ENCODE data around the gene SULT4A1.

SULT4A1 gene

DNA sequence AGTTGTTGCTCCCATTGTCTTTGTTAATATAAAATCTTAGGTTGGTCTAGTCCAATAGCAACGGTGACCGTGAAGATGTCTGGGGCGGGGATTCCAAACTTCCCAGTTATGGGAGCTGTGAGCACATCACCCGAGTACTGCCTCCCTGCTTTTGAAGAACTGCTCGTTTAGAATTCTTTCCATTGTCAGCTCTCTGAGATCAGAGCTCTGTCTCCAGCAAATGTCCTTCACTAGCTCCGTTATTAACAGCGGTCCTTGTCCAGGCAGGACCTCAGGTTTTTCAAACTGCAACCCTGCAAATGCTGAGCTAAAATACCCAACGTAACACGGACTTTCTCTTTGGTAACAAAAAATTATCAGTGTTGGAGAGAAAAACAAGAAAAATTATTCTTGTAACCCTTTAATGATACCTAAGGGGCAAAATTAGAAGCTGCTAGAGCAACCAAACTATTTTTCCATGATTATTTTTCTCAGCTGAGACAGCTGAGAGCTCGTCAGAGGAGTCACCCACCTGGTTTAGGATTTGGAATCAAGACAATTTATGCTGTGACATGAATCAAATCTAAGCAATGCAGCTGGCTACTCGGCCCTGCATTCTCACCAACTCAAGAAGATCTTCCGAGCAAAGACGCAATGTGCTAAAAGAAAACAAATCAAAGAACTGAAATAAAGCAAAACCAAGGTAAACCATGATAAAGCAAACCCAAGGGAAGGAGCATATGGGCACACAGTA lies 35.1 kb downstream of the SULT4A1 start:
- no peak for DNase-seq

DNA sequence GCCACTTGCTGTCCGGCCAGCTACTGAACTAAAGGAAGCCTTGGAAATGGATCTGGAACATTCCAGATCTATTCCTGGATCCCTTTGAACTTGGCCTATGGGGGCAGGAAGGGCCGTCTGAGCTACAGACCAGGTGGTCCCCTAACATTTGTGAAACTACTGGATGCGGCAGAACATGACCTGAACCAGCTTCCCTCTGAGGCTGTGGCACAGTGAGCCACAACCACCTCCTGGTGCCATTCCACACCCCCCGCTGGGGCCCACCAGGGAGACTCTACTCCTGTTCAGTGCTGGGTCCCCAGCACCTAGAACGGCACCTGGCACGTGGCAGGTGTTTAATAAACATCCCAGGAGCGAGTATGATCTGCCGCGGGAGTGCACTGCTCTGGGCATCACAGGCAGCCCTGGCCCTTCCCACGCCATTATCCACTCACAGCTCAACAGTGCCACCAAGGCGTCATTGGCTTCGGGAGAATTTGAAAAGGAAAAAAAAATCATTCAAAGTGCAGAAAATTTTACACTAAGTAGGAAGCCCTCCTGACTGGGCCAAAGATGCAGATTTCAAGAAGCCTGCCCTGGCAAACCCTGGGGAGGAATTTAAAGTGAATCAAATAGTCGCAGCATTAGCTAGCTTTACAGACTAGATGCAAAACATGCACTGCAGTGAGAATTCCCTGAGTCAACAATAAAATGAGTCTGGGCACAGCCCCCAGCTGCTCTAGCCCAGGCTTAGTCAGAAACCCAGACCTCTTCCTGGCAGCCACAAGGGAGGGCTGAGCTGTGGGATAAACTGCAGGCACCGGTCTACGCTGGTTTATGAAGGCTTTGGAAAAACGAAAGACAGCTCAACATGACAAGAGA lies 35.9 kb downstream of the SULT4A1 start:
- DNase-seq = no peak

DNA sequence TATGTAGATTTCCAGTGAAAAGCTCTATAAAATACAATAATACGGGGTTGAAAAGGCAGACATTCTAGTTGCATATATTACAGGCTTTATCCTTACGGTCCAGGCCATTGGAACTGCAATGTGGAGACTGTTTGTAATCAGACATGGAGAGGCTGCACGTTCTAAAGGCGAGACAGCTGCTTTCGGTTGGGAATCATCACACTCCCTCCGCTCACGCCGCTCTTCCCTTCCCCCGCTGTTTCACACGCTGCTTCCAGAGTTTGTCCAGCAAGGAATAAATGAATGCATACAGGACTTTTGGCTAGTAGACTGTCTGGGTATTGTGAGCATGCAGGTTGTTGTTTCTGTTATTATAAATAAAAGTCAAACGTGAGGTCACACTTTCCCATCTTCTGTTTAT lies 36.7 kb downstream of the SULT4A1 start:
- DNase-seq = no peak

DNA sequence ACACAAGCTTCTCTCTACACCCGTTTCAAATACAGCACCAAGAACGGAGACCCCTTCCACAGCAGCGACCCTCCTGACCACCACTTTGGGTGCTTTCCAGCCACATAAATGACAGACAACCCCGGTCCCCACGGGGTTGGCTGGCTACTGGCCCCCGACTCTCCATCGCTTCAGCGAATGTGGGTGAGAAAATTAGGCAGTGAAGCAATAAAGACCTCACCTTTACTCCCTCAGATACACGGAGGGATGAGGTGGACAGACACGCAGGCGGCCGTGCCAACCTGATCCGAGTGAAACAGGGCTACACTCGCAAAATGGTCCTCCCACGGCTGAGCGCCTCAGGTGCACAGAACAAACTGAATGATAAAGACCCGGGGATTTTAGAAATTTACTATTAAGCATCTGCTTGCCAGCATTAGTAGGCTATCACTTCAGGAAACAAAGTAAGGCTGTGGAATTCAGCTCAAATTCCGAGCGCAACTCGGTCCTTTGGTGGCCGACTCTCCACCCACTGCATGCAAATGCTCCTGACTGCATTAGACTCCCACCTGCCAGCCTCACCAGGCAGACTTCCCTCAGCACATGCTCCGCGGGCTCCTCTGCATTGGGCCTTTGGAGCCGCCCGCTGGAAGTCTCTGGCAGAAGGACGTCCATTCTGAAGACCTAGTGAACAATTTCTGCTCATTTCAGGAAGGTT lies 37.4 kb downstream of the SULT4A1 start:
- DNase-seq = no peak

DNA sequence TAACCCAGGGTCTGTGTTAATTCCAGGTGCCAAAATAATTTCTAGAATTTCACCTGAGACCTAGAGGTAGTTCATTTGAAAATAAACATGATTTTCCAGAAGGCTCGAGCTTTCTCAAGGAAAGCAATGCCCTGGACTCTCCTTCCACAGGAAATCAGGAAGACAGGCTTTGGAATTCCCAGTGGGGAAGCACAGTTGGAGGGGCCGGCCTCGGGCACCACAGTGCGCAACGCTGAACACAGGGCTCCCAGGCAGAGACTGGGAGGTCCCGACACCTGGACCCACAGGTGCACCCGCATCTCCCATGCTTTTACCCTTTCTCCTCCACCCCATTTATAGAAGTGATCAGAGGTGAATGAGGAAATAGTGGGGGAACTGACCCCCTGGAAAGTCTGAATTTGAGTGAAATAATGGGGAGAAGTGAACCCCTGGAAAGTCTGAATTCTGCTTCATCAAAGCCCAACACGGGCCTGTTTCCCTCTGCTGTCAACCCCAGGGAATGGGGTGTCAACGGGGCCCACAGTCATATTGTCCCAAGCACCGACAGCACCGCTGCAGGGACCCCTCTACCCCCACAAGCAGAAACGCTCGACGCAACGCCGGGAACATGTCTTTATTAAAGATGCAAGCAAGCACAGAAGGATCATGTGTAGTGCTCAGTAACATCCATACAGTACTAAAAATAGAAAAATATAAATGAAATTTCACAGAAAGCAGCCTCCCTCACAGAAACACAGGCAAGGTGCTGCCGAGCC lies 38.2 kb downstream of the SULT4A1 start:
- no peak for DNase-seq

DNA sequence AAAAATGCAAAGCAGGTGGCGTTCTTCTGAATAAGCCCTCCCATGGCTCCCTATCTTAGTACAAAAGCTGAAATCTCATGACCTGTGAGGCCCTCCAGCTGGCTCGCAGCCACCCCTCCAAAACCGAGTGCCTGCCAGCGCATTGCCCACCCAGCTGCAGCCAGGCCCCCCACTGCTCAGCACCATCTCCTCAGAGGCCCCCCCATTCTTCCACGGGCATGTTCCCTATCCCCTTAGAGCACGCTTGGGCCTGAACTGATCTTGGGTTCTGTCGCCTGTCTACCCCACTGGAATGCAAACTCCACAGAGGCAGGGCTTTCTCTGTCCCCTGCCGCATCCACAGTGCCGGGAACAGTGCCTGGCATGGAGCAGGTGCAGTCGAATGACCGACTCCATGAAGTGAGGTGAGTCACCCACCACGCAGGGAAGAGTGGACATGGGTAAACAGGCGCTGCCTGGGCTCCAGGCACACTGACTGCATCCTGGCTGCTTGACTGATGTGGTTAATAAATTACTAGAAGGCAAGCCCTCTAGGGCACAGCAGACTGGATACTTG lies 38.9 kb downstream of the SULT4A1 start:
- no peak for DNase-seq

DNA sequence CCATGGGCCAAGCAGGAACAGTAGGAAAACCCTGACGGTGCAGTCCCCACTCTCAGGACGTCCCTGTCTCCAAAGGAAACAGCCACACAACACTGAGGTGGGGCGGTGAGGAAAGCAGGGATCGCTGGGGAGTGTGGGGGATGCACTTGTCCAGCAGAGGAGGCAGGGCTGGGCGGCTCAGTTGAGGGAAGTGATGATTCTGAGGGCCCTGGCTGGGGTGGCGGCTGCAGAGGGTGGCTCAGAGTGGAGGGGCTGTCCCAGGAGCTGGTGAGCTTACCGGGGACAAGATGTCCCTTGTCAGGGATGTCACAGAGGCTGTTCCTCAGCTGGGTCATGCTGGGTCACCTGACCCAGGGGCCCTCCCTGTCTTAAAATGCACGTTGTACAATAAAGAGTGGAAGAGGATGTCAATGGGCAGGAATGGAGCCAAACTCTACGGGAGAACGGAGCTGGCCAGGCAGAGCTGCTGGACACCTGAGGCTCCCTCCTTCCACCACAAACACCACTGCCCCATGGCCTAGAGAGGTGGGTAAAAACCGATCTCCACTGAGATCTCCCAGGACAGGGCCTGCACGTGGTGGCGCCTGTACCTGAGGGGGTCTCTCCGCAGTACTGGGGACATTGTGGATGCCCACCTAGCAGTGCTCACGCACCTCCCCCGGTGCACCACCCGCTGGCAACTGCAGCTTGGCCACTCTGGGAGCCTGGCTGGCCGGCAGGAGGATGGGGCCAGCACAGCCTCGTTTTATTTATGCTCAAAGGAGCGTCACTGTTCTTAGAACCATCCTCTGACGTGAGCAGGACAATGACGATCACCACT lies 40.5 kb downstream of the SULT4A1 start:
- no peak for DNase-seq

DNA sequence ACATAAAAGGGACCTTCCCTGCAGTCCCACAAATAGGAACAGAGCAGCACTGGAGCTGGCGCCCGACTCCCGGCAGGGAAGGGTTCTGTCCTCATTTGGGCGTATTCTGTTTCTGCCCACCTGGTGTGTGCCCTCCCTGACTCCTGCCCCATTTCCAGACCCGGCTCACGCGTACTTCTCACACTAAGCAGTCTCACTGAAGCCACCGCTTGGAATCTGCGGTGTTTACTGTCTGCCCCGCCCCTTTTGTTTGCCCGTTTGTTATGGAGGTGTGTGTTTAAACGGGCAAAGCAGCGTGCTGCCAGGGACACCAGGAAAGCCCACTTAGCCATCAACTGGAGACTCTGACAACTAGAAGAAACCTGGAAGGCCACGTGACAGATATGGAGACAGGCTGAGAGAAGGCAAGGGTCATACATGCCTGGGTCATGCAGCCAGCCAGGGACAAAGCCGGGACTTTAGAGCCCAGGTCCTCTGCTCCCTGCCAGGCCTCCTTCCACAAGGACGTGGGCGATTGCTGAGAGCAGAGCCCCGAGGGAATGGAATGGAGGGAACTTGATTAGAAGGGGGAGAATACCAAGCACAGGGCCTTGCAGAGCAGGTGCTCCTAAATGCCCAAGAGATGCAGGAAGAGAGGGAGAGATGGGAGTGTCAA lies 41.5 kb downstream of the SULT4A1 start:
- DNase-seq = no peak

DNA sequence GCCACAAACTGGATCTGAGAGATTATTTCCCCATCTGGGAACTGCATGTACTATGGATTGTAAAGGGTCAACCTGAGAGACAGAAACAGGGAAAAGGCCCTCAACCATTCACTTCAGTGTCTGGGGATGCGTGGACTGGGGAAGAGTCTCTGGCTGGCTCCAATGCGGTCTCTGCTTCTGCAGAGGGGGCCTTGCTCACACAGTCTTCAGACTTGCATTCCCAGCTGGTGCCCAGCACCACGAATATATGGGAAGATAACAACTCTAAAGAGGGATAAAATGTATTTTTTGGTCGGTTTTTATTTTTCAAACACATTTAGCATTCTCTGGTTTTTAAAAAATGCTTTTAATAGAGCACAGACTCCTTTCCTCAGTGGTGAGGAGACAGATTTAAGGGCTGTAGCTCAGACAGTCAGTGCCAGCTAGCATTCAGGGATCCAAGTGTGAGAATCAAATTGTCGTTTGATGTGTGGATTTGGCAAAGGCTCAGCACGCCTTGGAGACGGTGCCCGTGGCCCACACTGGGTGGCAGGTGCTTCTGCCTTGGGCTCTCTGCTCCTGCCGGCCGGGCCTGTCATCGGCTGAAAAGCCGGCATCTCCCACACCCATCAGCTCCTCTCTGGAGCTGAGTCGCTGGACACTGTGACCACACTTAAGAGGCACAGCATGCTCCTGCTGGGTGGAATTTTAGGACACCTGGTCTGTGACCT lies 42.2 kb downstream of the SULT4A1 start:
- DNase-seq = no peak

DNA sequence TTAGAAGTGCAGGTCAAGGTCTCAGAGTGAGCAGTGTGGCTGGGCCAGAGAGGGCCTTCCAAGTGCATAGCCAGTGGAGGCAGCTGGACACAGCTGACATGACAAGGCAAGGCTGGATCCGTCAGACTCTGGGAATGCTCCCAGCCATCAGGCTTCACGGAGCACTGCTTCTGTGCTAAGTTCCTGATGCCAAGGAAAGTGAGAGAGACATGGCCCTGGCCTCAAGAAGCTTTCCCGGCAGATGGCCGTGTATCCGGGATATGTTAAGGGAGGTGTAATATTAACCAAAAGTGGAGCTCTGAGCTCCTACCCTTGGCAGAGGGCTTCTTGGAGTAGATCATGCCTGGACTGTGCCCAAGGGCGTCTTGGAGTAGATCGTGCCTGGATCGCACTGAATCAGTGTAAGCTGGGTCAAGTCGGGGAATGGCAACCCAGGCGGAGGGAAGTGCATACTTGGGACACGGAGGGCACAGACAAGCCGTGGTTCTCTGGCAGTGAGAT lies 42.8 kb downstream of the SULT4A1 start:
- no peak for DNase-seq

DNA sequence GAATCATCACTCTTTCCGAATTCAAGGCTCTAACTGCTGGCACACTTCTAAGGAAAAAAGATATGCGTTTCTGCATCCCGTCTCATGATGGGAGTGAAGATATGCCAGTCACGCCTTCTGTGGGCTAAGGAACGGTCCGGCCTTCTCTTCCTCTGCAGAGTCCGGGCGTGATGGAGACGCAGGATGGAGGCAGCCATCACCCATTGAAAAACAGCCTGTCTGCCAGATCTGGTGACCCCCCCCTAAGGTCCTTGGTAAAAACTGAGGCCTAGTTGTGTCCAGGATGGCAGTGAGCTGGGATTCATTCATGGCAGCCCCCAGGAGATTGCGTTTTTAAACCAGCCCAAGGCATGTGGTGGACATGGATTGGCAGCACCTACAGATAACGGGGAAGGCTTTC lies 43.3 kb downstream of the SULT4A1 start:
- no peak for DNase-seq

DNA sequence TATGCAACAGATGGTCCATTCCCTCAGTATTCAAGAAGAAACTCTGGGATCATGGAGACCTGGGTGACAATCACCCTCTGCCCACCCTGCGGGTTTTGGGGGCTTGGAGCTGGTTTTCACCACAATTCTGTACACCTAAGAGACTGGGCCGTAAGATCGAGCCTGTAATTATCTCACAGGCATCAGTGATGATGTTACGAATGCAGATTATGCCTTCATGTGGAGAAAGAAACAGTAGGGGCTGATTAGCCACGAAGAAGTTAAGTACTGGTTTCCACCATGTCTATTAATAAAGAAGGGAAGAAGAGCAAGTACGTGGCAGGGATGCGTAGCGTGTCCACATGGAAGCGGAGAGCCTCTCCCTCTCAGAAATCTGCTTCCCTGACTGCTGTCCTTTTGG lies 44.9 kb downstream of the SULT4A1 start:
- DNase-seq = no peak

DNA sequence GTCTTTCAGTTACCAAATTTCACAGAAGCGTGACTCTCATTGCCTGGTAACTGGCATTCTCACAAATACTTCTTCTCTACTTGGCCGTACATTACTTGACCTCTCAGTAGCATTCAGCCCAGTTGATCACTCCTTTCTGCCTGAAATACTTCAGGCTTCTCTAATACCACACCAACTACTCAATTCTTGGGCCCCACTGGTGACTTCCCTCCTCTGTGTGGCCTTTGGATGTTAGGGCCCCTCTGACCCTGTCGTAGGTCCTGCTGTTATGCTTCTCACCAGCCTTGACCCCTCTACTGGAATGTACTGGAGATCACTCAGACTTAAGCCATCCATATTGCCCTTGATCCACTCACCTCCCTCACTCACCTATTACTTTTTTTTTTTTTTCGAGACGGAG lies 48.0 kb downstream of the SULT4A1 start:
- DNase-seq = no peak

DNA sequence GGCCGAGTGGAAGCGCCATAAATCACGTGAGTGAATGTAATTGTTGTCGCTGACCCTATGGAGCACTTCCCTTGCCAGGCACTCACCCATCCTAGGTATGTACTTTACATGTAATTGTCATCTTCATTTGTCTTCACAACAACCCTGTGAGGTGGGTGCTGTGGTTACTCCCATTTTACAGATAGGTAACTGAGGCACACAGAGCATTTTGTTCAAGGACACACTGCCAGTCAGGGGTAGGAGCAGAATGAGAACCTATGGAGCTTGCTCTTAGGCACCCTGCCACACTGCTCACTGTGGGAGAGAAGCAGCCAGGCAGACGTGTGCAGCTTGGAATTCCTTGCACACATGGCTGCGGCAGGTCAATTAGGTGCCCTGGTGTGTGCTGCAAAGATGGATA lies 49.4 kb downstream of the SULT4A1 start:
- no peak for DNase-seq

DNA sequence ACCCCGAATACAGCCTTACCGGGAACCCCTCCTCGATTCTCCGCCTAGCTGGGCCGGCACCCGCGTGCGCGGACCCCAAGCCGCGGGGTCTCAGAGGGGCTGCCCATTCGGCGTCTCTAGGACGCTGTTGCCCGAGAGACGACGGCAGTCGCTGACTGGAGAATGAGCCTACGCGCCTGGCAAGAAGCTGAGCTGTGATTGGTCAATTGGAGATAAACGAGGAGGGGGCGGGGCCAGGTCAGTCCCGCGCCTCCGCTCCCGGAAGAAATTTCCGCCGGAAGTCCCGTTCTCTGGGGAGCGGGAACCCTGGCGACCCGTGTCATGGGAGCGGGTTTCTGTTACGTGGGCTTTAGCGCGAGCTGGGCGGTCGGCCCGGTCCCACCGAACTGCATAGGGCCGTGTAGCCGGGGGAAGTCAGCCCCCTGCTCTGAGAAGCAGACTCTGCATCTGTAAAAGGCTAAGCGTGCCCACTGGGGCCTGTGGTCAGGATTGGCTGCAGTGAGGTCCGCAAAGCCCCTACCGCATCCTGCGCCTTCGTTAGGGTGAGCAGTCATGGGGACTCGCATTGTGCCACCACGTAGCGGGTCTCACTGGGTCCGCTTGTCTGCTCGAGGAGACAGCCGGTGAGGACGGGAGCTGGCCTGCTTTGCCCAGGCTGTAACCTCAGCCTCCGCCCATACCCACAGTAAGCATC lies 50.0 kb downstream of the SULT4A1 start, which contains the start of gene EFCAB6:
EFCAB6 (minus strand) TSS at position 157 of the 694 bp plus-strand sequence. CDS start 29,987 bp downstream, outside the sequence.
- DNase-seq = peak; percentile 90

DNA sequence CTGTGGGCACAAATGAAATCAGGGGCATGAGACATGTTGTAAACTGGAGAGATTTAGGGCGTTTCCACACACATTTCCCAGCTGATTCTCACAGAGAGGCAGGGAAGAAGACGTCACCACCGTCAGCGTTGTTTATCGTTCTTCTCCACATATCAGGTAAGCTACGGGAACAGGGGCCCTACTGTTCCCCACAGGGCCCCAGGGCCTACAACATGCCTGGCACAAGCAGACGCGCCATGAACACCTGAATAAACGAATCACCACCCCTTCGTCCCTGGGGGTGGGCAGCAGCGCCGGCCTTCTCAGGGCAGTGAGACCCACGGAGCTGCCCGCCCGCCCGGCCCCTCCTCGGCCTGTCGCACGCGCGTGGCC lies 50.5 kb downstream of the SULT4A1 start:
- DNase-seq = no peak

DNA sequence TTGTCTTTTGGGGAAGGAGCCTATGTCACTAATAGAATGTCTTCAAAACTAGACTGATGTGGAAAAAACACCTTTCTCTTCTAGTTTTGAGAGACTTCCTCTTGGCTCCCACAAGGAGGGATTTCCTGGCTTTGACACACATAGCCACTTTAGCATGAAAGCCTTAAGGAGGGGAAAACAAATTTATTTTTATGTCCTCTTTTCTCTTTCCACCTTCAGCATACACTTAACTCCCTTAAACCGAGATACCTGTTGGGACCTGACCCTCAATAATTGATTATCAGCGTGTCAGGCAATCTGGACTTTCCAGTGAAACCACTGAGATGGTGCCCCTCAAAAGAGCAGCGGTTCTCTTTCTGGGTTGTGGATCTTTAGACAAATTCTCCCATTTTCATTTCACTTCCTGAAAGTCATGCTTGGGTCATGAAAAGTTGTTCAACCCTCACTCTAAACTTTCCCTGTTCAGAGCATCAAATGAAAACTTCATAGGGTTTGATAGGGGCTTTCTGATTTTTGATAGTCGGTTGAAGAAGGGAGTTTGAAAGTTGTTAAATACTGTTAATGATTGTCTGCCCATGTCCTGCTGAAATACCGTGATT lies 59.3 kb downstream of the SULT4A1 start:
- no peak for DNase-seq

DNA sequence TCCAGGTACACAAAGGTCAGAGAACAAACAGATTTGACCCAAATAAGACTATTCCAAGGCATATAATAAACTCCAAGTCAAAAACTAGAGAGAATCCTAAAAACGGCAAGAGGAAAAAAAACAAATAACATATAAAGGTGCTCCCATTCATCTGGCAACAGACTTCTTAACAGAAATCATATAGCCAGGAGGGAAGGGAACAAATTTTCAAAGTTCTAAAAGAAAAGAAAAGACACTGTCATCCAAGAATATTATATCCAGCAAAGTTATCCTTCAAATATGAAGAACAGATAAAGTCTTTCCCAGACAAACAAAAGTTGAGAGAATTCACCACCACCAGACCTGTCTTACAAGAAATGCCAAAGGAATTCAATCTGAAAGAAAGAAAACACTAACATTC lies 61.3 kb downstream of the SULT4A1 start:
- DNase-seq = no peak

DNA sequence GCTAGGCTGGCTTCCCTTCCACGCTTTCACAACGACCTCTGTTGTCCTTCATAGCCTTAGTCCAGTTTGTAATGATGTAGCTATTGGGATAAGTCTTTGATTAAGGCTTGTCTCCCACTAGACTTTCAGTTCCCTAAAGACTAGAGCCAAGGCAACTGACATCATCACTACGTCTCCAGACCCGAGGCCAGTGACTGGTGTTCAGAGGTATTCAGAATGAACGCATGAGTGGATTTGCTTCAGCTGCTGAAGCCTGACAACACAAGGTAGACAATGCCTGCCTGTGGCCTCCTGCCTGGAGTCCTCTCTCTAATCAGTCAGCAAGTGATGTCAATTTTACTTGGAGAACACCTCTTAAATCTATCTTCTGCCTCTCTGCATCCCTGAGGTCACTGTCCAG lies 63.8 kb downstream of the SULT4A1 start:
- no peak for DNase-seq

All from activated CD8-positive, alpha-beta memory T cell treated with anti-CD3 and anti-CD28 coated beads, Interleukin-2, amount 50 U/mL, for 4 hours (primary cell).